ENCODE data around the gene TTC7B.

GRCh38 chr14:90756755-90757345 lies 59.4 kb downstream of the TTC7B start:
- TF ChIP-seq POLR2AphosphoS5 (IDR thresholded peaks at IDR 0.05; ENCODE audit: low read depth) (no peak), CTCF (IDR thresholded peaks at IDR 0.05; ENCODE audit: insufficient read depth, low read length) (no peak), REST (IDR thresholded peaks at IDR 0.05; ENCODE audit: insufficient replicate concordance, low read depth) (no peak), SPI1 (IDR thresholded peaks at IDR 0.05; ENCODE audit: borderline replicate concordance, low read depth) (no peak), GABPA (IDR thresholded peaks at IDR 0.05; ENCODE audit: low read depth) (no peak)

All from HL-60 (cell line).